ENCODE results near the gene MARCHF9.

- peak; percentile 82 for TF ChIP-seq CTCF (IDR thresholded peaks at IDR 0.05)
- no peak for TF ChIP-seq ZFX (IDR thresholded peaks at IDR 0.05; ENCODE audit: borderline replicate concordance)
Observed at GRCh38 chr12:57726151-57726883, 28.6 kb upstream of the MARCHF9 start.
